GM12801 (cell line): ENCODE data around the gene SV2C.

Source experiments
- CTCF ChIP-seq: IDR thresholded peaks from one replicate; pipeline ENCODE4 v1.5.1; 2011; ENCODE audit warnings: control low read depth; ENCODE audit not compliant: insufficient read length; ENCODE audit errors: extremely low read depth

SV2C gene

GRCh38 chr5:76209297-76209696, 126.1 kb downstream of the SV2C start:
- TF ChIP-seq CTCF, result no peak

- no peak for TF ChIP-seq CTCF
These were observed 127.8 kb downstream of the SV2C start for GRCh38 chr5:76210946-76211345.

- no peak for TF ChIP-seq CTCF
These were observed 130.7 kb downstream of the SV2C start for GRCh38 chr5:76213858-76214257.

- no peak for TF ChIP-seq CTCF
These were observed 133.6 kb downstream of the SV2C start for GRCh38 chr5:76216748-76217147.

GRCh38 chr5:76219636-76220035, 136.5 kb downstream of the SV2C start:
- no peak for TF ChIP-seq CTCF

GRCh38 chr5:76221311-76221710, 138.1 kb downstream of the SV2C start:
- no peak for TF ChIP-seq CTCF

- TF ChIP-seq CTCF, result no peak
These were observed 139.1 kb downstream of the SV2C start for GRCh38 chr5:76222318-76222717.

GRCh38 chr5:76223696-76224095, 140.5 kb downstream of the SV2C start:
- TF ChIP-seq CTCF, result no peak
